HCT116 (cell line): Measurements from ENCODE around the gene DOCK1. TPM values are rescaled to one million over a fixed set of nuclear protein-coding genes. Genes with fewer than 3 reads are reported as not detected.

ENCODE experiments used
- ATAC-seq: fragments of 200-7000 bp; cut with Tn5 transposase; 2 replicates; pipeline ENCODE4 v1.9.1; 2020; ENCODE audit warnings: mild to moderate bottlenecking, moderate library complexity
- BruUV-seq: library from RNA; stranded (reverse); fragments of 400-500 nt; replicated peaks from 2 replicates; lab custom pipeline; 2021; lab: Mats Ljungman, UMichigan
- CTCF ChIA-PET: fragments of 300-600 bp; sonication (Branson Sonifier 250); formaldehyde crosslinking; loops from one replicate; lab custom pipeline; 2021; ENCODE audit warnings: antibody characterized with exemption; lab: Charles Lee
- POLR2A ChIA-PET: fragments of 300-600, 350-600 bp; sonication (Branson Sonifier 250); formaldehyde crosslinking; loops from one replicate; lab custom pipeline; 2021; ENCODE audit warnings: antibody characterized with exemption; lab: Charles Lee
- RAD21 ChIA-PET, 2 experiments: fragments of 300-600 bp; sonication (Branson Sonifier 250); formaldehyde crosslinking; loops; one replicate each; lab custom pipeline; 2023; ENCODE audit warnings: low total read pairs in 2 of 2; ENCODE audit not compliant: uncharacterized antibody in 2 of 2, unreplicated experiment in 2 of 2, low non-redundant PET in 1 of 2; lab: Charles Lee
- DNase-seq: peaks from one replicate; pipeline ENCODE4 v3.0.0-alpha.2; 2010; ENCODE audit warnings: low read depth, low spot score
- H2AFZ ChIP-seq: fragments of 200-600 bp; shearing (Covaris generic), sonication (generic); 2 replicates; pipeline ENCODE4 v1.6.1; 2017; ENCODE audit warnings: low read depth, mixed run types, mixed read lengths, antibody characterized with exemption, low read length; ENCODE audit not compliant: poor library complexity, severe bottlenecking
- H3K27ac ChIP-seq: 2 replicates; pipeline ENCODE4 v1.5.1; 2012; ENCODE audit warnings: low read depth, low read length
- H3K27me3 ChIP-seq: fragments of 200-600 bp; sonication (generic); 2 replicates; pipeline ENCODE4 v1.6.1; 2016; ENCODE audit warnings: mixed run types, low read length, mixed read lengths; ENCODE audit not compliant: insufficient read depth
- H3K36me3 ChIP-seq, 2 experiments: fragments of 200-500 bp in 1 of 2; fragments of 200-600 bp in 1 of 2; sonication (Bioruptor generic) in 1 of 2; sonication (generic) in 1 of 2; 2 replicates each; pipeline versions ENCODE4 v1.5.1 to v1.6.1; 2014 to 2016; ENCODE audit warnings: low read length in 2 of 2, inconsistent platforms in 1 of 2, mixed read lengths in 1 of 2, mixed run types in 1 of 2; ENCODE audit not compliant: insufficient read depth in 2 of 2, control insufficient read depth in 1 of 2
- H3K4me1 ChIP-seq, 2 experiments: fragments of 200-600 bp in 1 of 2; sonication (generic) in 1 of 2; 2 replicates each; pipeline versions ENCODE4 v1.5.1 to v1.6.1; 2012 to 2017; ENCODE audit warnings: low read length in 2 of 2, inconsistent platforms in 1 of 2, mild to moderate bottlenecking in 1 of 2, mixed read lengths in 1 of 2, mixed run types in 1 of 2, moderate library complexity in 1 of 2; ENCODE audit not compliant: insufficient read depth in 2 of 2, control insufficient read depth in 1 of 2
- H3K4me2 ChIP-seq: fragments of 200-600 bp; sonication (generic); 2 replicates; pipeline ENCODE4 v1.6.1; 2017; ENCODE audit warnings: mixed run types, low read length, mixed read lengths
- H3K4me3 ChIP-seq, 2 experiments: fragments of 200-600 bp in 1 of 2; sonication (generic) in 1 of 2; replicated peaks in 1 of 2; 2 replicates each; pipeline ENCODE4 v1.5.1; 2011 to 2016; ENCODE audit warnings: low read length in 2 of 2, control low read depth in 1 of 2, low read depth in 1 of 2, mild to moderate bottlenecking in 1 of 2, mixed read lengths in 1 of 2, mixed run types in 1 of 2
- H3K79me2 ChIP-seq: fragments of 200-600 bp; sonication (generic); 2 replicates; pipeline ENCODE4 v1.6.1; 2017; ENCODE audit warnings: mild to moderate bottlenecking, mixed run types, low read length, moderate library complexity, mixed read lengths; ENCODE audit not compliant: insufficient read depth
- H3K9ac ChIP-seq: fragments of 200-600 bp; sonication (generic); 2 replicates; pipeline ENCODE4 v1.6.1; 2016; ENCODE audit warnings: low read length, mixed read lengths
- H3K9me2 ChIP-seq: fragments of 200-600 bp; sonication (generic), shearing (Covaris generic); 2 replicates; pipeline ENCODE4 v1.6.1; 2017; ENCODE audit warnings: mixed run types, mild to moderate bottlenecking, moderate library complexity; ENCODE audit not compliant: insufficient read depth
- H3K9me3 ChIP-seq, 2 experiments: fragments of 200-500 bp in 1 of 2; fragments of 200-600 bp in 1 of 2; sonication (Bioruptor generic) in 1 of 2; sonication (generic) in 1 of 2; 2 replicates each; pipeline ENCODE4 v1.6.1; 2014 to 2017; ENCODE audit warnings: low read length in 2 of 2, mixed read lengths in 2 of 2, inconsistent platforms in 1 of 2, low read depth in 1 of 2, mild to moderate bottlenecking in 1 of 2, mixed run types in 1 of 2, moderate library complexity in 1 of 2; ENCODE audit not compliant: control insufficient read depth in 1 of 2, insufficient read depth in 1 of 2
- H4K20me1 ChIP-seq: fragments of 200-600 bp; sonication (generic), shearing (Covaris generic); 2 replicates; pipeline ENCODE4 v1.6.1; 2017; ENCODE audit warnings: mixed run types, mild to moderate bottlenecking, moderate library complexity; ENCODE audit not compliant: insufficient read depth
- CTCF ChIP-seq, 3 experiments: fragments of 200-600 bp in 1 of 3; sonication (generic) in 1 of 3; IDR thresholded peaks in 2 of 3; conservative IDR thresholded peaks in 1 of 3; 2 replicates each; pipeline ENCODE4 v1.5.1; 2012 to 2017; ENCODE audit warnings: low read depth in 2 of 3, low read length in 2 of 3, antibody characterized with exemption in 1 of 3, borderline replicate concordance in 1 of 3, control low read depth in 1 of 3, mild to moderate bottlenecking in 1 of 3, mixed read lengths in 1 of 3, mixed run types in 1 of 3, moderate library complexity in 1 of 3; ENCODE audit not compliant: insufficient read depth in 1 of 3
- EGR1 ChIP-seq: IDR thresholded peaks from 2 replicates; pipeline ENCODE4 v1.6.1; 2012; ENCODE audit warnings: low read depth
- ELF1 ChIP-seq: IDR thresholded peaks from 2 replicates; pipeline ENCODE4 v1.6.1; 2012; ENCODE audit warnings: low read depth, borderline replicate concordance
- EZH2 ChIP-seq: fragments of 200-600 bp; sonication (generic); IDR thresholded peaks from 2 replicates; pipeline ENCODE4 v1.6.1; 2017; ENCODE audit warnings: antibody characterized with exemption, mixed run types
- EZH2phosphoT487 ChIP-seq: fragments of 200-600 bp; IDR thresholded peaks from 2 replicates; pipeline ENCODE4 v1.6.1; 2018; ENCODE audit warnings: antibody characterized with exemption, borderline replicate concordance
- POLR2A ChIP-seq: IDR thresholded peaks from 2 replicates; pipeline ENCODE4 v1.7.0; 2011; ENCODE audit warnings: borderline replicate concordance; ENCODE audit not compliant: insufficient read depth, insufficient read length; ENCODE audit errors: extremely low read depth
- POLR2AphosphoS5 ChIP-seq: IDR thresholded peaks from 2 replicates; pipeline ENCODE4 v1.6.1; 2011; ENCODE audit warnings: mild to moderate bottlenecking, low read depth, low read length, moderate library complexity
- RAD21 ChIP-seq: IDR thresholded peaks from 2 replicates; pipeline ENCODE4 v1.6.1; 2012; ENCODE audit warnings: low read depth, mild to moderate bottlenecking
- SP1 ChIP-seq: IDR thresholded peaks from 2 replicates; pipeline ENCODE4 v1.6.1; 2012; ENCODE audit warnings: low read depth
- TCF7L2 ChIP-seq: IDR thresholded peaks from 2 replicates; pipeline ENCODE4 v1.7.0; 2011; ENCODE audit warnings: borderline replicate concordance, inconsistent platforms; ENCODE audit not compliant: insufficient read depth, insufficient read length; ENCODE audit errors: extremely low read depth
- ZNF274 ChIP-seq: fragments of 200-500 bp; sonication (Bioruptor generic); IDR thresholded peaks from 2 replicates; pipeline ENCODE4 v1.6.1; 2014; ENCODE audit warnings: mild to moderate bottlenecking, low read depth, low read length, inconsistent platforms
- intact Hi-C: fragments of 100-400 bp; cut with micrococcal nuclease; formaldehyde crosslinking; loops from 2 replicates; pipeline ENCODE4 v1.10.0; 2022
- total RNA-seq: library from RNA; stranded (reverse); gene quantifications from one replicate; pipeline ENCODE4 v1.2.1, GENCODE V29; 2021; ENCODE audit not compliant: unreplicated experiment
- TF ChIP-seq, protein P1 (sequence below): IDR thresholded peaks from 2 replicates; pipeline ENCODE4 v1.6.1; 2012; ENCODE audit warnings: low read depth

DOCK1 gene
- total RNA-seq, 1 experiment from 2014 or later = 46.5 TPM

DNA sequence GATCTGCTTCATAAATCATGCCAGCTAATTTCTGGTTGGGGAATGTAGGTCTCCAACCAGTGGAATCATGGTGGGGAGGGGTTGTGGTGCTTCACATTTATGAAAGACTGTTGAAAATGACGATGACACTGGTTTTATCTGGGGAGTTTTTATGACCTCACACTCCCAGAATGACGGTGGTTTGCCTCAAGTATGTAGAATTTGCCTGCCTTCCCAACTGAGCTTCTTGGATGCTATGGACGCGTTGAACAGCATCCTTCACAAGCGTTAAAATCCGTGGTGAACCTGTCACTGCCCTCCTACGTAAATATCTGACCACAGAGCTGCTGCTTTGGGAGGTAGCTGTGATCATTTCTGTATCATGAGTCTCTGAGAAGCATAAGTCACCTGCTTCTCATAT, 287.9 kb downstream of the DOCK1 start:
- H3K9me3 ChIP-seq = no peaks in the 10 kb centered on the region
- ATAC-seq = no peak
- H3K4me2 ChIP-seq = no peak overlapping the region
- no peak overlapping the region for H3K27ac ChIP-seq
- H3K4me3 ChIP-seq = no peak overlapping the region
- H2AFZ ChIP-seq = no peak overlapping the region
- no peaks in the 10 kb centered on the region for H3K4me1 ChIP-seq
- no peaks in the 10 kb centered on the region for H3K9me2 ChIP-seq
- no peak overlapping the region for H3K9ac ChIP-seq
- no peak for DNase-seq
- intact Hi-C loops = no loop called here
- ChIA-PET RAD21 (no interaction called here), CTCF (no interaction called here), POLR2A (no interaction called here)
- H3K79me2 ChIP-seq = no peaks in the 10 kb centered on the region
- H3K36me3 ChIP-seq = no peaks in the 10 kb centered on the region
- H3K27me3 ChIP-seq = no peaks in the 10 kb centered on the region
- BruUV-seq = no TSS peak
- TF ChIP-seq POLR2A (no peak), EZH2phosphoT487 (no peak), ZNF274 (no peak), EGR1 (no peak), SP1 (no peak), TCF7L2 (no peak), EZH2 (no peak), RAD21 (no peak), ELF1 (no peak), POLR2AphosphoS5 (no peak), CTCF (IDR thresholded peaks at IDR 0.05 in 2 of 3, conservative IDR thresholded peaks at IDR 0.05 in 1 of 3; ENCODE audit: borderline replicate concordance in 1 of 3, insufficient read depth in 1 of 3, low read depth in 2 of 3, low read length in 2 of 3) (no peak)
- TF ChIP-seq, protein P1, sequence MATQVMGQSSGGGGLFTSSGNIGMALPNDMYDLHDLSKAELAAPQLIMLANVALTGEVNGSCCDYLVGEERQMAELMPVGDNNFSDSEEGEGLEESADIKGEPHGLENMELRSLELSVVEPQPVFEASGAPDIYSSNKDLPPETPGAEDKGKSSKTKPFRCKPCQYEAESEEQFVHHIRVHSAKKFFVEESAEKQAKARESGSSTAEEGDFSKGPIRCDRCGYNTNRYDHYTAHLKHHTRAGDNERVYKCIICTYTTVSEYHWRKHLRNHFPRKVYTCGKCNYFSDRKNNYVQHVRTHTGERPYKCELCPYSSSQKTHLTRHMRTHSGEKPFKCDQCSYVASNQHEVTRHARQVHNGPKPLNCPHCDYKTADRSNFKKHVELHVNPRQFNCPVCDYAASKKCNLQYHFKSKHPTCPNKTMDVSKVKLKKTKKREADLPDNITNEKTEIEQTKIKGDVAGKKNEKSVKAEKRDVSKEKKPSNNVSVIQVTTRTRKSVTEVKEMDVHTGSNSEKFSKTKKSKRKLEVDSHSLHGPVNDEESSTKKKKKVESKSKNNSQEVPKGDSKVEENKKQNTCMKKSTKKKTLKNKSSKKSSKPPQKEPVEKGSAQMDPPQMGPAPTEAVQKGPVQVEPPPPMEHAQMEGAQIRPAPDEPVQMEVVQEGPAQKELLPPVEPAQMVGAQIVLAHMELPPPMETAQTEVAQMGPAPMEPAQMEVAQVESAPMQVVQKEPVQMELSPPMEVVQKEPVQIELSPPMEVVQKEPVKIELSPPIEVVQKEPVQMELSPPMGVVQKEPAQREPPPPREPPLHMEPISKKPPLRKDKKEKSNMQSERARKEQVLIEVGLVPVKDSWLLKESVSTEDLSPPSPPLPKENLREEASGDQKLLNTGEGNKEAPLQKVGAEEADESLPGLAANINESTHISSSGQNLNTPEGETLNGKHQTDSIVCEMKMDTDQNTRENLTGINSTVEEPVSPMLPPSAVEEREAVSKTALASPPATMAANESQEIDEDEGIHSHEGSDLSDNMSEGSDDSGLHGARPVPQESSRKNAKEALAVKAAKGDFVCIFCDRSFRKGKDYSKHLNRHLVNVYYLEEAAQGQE = no peak
- no peaks in the 10 kb centered on the region for H4K20me1 ChIP-seq
